Cardiac fibroblast (primary cell): ENCODE results near the gene SPATA33.
"Not testable (repeated sequence)": the region's sequence is repeated elsewhere in the genome, so short reads cannot be mapped to it uniquely, and the experiment has no call there.

Experiments
- DNase-seq, 2 donors: peaks; one replicate each; pipeline versions ENCODE4 v3.0.0 to v3.0.0-alpha.2; 2010; ENCODE audit warnings: low read depth in 2 of 2
- H3K4me3 ChIP-seq, 2 donors: replicated peaks in 1 of 2; 1 replicate in 1 of 2; 2 replicates in 1 of 2; pipeline ENCODE4 v1.5.1; 2011; ENCODE audit warnings: low read depth in 2 of 2, low read length in 2 of 2, mild to moderate bottlenecking in 2 of 2, moderate library complexity in 1 of 2
- TF ChIP-seq, protein P1 (sequence below): IDR thresholded peaks from one replicate; pipeline ENCODE4 v1.5.1; 2011; ENCODE audit warnings: low read depth, mild to moderate bottlenecking, low read length, inconsistent platforms

Gene SPATA33

DNA sequence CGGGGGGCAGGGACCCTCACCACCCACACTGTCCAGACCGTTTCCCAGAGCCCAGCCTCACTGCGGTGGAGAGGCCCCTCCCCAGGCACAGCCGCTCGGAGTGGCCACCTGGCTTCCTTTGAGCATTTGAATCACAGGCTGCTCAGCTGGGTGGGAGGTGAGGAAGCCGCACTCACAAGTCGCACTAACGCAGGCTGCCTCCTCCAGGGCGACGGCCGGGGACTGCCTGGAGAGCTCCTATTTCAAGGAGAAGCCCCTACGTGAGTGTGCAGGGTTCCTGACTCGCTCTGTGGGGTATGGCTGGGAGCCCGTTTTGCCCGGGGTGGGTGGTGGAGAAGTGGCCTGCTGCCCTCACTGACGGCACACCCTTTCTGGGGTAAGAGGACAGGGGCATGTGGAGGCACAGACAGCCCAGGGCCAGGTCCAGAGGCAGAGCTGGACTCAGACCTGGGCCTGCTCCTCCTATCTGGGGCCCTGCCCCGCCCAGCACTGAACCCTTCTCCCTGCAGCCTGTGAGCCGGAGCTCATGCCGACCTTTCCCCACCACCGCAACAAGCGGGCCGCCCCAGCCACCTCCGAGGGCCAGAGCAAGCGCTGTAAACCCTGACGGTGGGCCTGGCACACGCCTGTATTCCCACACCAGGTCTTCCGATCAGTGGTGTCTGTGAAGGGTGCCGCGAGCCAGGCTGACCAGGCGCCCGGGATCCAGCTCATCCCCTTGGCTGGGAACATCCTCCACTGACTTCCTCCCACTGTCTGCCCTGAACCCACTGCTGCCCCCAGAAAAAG lies 37.6 kb downstream of the SPATA33 start:
- no peak overlapping the region for H3K4me3 ChIP-seq
- DNase-seq: no peak
- TF ChIP-seq, protein P1, sequence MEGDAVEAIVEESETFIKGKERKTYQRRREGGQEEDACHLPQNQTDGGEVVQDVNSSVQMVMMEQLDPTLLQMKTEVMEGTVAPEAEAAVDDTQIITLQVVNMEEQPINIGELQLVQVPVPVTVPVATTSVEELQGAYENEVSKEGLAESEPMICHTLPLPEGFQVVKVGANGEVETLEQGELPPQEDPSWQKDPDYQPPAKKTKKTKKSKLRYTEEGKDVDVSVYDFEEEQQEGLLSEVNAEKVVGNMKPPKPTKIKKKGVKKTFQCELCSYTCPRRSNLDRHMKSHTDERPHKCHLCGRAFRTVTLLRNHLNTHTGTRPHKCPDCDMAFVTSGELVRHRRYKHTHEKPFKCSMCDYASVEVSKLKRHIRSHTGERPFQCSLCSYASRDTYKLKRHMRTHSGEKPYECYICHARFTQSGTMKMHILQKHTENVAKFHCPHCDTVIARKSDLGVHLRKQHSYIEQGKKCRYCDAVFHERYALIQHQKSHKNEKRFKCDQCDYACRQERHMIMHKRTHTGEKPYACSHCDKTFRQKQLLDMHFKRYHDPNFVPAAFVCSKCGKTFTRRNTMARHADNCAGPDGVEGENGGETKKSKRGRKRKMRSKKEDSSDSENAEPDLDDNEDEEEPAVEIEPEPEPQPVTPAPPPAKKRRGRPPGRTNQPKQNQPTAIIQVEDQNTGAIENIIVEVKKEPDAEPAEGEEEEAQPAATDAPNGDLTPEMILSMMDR: no peak

DNA sequence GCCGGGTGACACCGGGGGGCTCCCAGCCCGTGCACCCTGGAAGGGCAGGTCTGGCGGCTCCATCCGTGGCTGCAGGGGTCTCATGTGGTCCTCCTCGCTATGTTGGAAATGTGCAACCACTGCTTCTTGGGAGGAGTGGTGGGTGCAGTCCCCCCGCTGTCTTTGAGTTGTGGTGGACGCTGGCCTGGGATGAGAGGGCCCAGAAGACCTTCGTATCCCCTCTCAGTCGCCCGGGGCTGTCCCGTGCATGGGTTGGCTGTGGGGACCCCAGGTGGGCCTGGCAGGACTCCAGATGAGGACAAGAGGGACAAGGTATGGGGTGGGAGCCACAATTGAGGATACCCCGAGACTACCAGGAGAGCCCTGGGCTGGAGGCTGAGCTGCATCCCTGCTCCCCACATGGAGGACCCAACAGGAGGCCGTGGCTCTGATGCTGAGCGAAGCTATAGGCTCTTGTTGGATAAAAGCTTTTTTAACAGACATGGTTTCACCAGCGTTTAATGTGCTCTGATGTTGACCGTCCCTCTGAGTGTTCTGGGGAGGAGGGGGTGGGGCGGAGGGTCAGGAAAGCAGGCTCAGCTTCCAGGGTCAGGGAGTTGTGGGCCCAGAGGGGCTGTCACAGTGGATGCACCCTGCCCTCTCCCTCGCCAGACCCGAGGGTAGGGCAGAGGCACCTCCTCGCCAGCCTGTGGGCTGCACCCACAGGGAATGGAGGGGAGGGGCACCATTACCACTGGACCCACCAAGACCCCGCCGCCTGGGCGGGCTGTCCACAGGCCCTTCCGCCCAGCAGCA lies 38.4 kb downstream of the SPATA33 start:
- no peak for DNase-seq
- H3K4me3 ChIP-seq: no peak overlapping the region
- TF ChIP-seq, protein P1: no peak

DNA sequence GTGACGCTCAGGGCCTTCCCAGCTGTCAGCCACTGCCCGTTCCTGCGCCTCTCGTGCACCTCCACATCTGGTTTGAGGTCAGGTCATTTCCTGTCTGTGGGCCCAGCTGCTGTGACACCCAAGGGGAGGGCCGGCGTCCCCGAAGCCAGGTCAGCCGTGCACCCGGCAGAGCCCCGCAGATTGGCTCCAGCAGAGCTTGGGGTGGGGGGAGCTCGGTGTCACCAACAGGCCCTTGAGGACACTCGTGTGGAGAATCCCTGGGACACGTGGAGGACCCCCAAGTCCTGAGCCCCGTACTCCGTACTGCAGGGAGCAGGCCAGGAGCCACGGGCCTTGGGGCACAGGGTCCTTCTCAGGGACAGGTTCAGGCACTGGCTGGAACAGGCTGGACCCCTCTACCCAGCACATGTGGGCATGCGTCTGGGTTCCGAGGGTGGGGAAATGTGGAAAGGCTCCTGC lies 39.1 kb downstream of the SPATA33 start:
- no peak overlapping the region for H3K4me3 ChIP-seq
- TF ChIP-seq, protein P1: no peak
- DNase-seq: peak in 1 of 2 donors; percentile 16

DNA sequence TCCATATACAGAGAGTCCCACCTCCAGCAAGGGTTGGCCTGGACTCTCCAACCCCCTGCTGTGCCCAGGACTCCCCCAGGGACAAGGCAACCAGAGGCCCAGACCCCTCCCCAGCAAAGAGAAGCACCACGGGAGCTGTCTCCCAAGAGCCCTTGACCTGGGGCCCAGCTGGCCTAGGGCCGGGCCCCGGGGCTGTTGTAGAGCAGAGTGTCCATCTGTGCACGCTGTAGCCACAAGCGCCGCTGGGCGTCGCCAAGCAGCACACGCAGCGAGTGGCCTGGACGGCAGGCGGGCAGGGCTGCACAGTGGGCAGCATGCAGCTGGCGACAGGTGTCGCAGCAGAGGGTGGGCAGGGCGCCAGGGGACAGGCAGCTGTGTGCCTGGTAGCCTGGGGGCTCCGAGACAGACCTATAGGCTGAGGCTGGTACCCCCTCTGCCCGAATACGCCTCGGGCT lies 39.6 kb downstream of the SPATA33 start:
- H3K4me3 ChIP-seq: no peak overlapping the region
- TF ChIP-seq, protein P1: no peak
- no peak for DNase-seq

DNA sequence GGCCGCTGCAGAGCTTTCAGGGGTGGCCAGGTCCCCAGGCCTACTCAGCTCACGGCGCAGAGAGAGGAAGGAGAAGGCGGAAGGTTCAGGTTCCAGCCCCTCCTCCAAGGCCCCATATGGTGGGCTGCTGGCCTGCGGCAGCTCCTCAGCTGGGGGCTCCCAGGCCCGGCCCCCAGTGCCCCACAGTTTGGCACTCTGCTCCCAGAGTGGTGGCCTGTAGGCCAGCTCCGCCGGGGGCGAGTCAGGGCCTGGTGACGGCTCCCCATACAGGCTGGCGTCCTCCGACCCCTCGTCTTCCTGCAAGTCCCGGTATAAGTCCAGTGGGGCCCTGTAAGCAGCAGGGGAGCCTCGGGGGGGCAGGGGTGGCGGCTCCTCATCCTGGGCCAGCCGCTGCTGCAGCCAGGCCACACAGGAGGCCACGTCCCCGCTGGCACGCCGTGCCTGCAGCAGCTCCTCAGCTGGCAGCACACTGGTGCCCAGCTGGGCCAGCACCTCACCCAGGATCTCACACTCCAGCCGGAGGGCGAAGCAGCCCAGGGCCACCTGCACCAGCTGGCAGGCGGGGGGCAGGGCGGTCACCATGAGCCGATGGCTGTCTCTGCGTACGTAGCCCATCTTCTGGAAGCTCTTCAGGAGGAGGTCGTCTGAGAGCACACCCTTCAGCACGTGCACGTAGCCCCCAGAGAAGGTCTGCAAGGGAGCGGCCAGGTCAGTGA lies 40.1 kb downstream of the SPATA33 start:
- TF ChIP-seq, protein P1: no peak
- no peak for DNase-seq
- H3K4me3 ChIP-seq: no peak overlapping the region

DNA sequence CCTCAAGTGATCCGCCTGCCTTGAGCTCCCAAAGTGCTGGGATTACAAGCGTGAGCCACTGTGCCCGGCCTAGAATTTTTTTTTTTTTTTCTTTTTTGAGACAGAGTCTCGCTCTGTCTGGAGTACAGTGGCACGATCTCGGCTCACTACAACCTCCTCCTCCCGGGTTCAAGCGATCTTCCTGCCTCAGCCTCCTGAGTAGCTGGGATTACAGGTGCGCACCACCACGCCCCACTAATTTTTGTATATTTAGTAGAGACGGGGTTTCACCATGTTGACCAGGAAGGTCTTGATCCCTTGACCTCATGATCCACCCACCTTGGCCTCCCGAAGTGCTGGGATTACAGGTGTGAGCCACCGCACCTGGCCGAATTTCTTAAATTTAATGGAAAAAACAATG lies 41.1 kb downstream of the SPATA33 start:
- not testable (repeated sequence) for H3K4me3 ChIP-seq, DNase-seq

DNA sequence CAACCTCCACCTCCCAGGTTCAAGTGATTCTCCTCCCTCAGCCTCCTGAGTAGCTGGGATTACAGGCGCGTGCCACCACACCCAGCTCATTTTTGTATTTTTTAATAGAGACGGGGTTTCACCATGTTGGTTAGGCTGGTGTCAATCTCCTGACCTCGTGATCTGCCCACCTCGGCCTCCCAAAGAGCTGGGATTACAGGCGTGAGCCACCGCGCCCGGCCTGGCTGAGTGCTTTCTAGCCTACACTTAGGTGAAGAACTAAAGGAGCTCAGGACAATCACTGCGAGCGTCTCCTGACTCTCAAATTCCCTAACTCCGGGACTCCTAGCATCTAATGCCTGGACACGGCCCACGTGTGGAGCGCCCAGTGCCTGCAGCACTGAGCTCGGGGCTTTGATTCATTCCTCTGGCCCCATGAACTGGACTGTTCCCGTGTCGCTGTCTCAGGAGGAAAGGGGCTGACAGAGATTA lies 42.0 kb downstream of the SPATA33 start:
- DNase-seq, H3K4me3 ChIP-seq: not testable (repeated sequence)
